ENCODE data around the gene RALGPS1.

RALGPS1 gene

GRCh38 chr9:127102788-127103187, 188.2 kb downstream of the RALGPS1 start:
- no peak for DNase-seq

GRCh38 chr9:127104581-127105311, 190.2 kb downstream of the RALGPS1 start:
- DNase-seq, result peak; percentile 96 to 98

- no peak for DNase-seq
Observed at GRCh38 chr9:127105805-127106465, 191.4 kb downstream of the RALGPS1 start.

GRCh38 chr9:127106466-127106855, 191.9 kb downstream of the RALGPS1 start:
- no peak for DNase-seq

- no peak for DNase-seq
Observed at GRCh38 chr9:127107171-127107928, 192.8 kb downstream of the RALGPS1 start.

GRCh38 chr9:127107929-127108876, 193.6 kb downstream of the RALGPS1 start:
- DNase-seq, result no peak

- DNase-seq, result no peak
Observed at GRCh38 chr9:127109212-127109711, 194.7 kb downstream of the RALGPS1 start.

- no peak for DNase-seq
Observed at GRCh38 chr9:127112056-127112455, 197.5 kb downstream of the RALGPS1 start.

- DNase-seq, result no peak
Observed at GRCh38 chr9:127112735-127113161, 198.2 kb downstream of the RALGPS1 start.

GRCh38 chr9:127113191-127113972, 198.8 kb downstream of the RALGPS1 start:
- no peak for DNase-seq

- DNase-seq, result no peak
Observed at GRCh38 chr9:127114606-127115005, 200.0 kb downstream of the RALGPS1 start.

- DNase-seq, result no peak
Observed at GRCh38 chr9:127116088-127116726, 201.6 kb downstream of the RALGPS1 start.

GRCh38 chr9:127116957-127117356, 202.4 kb downstream of the RALGPS1 start:
- no peak for DNase-seq

GRCh38 chr9:127117801-127118200, 203.2 kb downstream of the RALGPS1 start:
- no peak for DNase-seq

- peak in 1 of 2 experiments; percentile 20 for DNase-seq
Observed at GRCh38 chr9:127118597-127119319, 204.2 kb downstream of the RALGPS1 start.

- peak in 1 of 2 experiments; percentile 43 for DNase-seq
Observed at GRCh38 chr9:127119320-127119709, 204.7 kb downstream of the RALGPS1 start.

GRCh38 chr9:127121628-127122175, 207.1 kb downstream of the RALGPS1 start:
- DNase-seq, result peak; percentile 43 to 59

GRCh38 chr9:127122176-127123063, 207.8 kb downstream of the RALGPS1 start, which contains the start of gene ANGPTL2:
Gene ANGPTL2 (minus strand): TSS chr9:127122635. CDS start chr9:127108731, 13,904 bp downstream.
- peak; percentile 95 to 100 for DNase-seq

Measured in NCI-H524 (cell line).